Measurements from ENCODE around the gene BCL2. TPM values are rescaled to one million over a fixed set of nuclear protein-coding genes. Genes with fewer than 3 reads are reported as not detected.

BCL2 gene
- total RNA-seq, 1 experiment from 2014 or later = 1.5 TPM

DNA sequence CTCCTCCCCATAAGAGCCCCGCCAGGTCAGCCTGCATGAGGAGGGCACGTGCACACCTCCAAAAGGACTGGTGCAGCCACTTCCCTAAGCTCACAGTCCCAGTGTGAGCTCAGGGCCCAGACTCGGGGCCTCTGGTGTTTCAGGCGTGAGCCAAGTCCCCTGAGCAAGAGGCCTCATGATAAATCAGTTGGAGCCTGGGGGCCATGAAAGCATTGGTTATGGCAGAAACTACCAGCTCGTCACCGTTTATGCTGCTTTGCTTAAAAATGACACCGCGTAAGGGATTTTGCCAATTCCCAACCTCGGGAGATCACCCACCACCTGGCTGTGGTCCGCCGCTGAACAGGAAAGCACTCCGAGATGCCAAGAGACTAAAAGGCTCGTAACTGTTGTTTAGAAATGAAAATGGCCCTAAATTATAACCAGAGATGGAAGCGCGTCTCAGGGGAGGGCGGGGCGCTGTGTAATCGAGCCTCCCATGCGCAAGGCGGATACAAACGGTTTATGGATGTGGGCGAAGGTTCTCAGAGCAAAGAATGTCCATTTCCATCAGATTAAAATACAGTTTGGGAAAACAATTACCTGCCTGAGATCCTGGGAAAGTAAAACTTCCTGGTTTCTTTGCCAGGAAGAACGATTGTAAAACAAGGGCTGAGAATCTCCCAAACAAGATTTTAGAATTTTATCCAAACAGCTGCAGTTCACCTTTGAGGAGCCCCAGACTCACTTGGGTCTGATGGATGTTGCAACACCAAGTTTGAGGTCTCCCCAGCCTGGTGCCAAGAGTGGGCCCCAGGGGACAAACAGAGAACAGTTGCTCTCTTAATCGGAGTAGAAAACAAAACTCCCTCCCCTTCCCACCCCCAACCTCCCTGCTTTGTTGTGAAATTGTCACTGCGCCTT is 141.4 kb downstream of the BCL2 start:
- Histone ChIP-seq H3K9ac (ENCODE audit: low read length) (no peak overlapping the region), H3K4me1 (ENCODE audit: insufficient read depth, low read length) (no peaks in the 10 kb centered on the region), H3K27ac (ENCODE audit: low read length) (no peak overlapping the region), H4K20me1 (ENCODE audit: low read length) (no peaks in the 10 kb centered on the region), H3K9me2 (replicated peaks; ENCODE audit: low read length) (no peaks in the 10 kb centered on the region), H3K4me3 (ENCODE audit: low read length) (no peak overlapping the region), H3K79me2 (ENCODE audit: low read length) (no peaks in the 10 kb centered on the region), H3K36me3 (ENCODE audit: low read depth, low read length) (no peaks in the 10 kb centered on the region), H3F3A (ENCODE audit: low read length, unreplicated experiment) (no peaks in the 10 kb centered on the region), H3K4me2 (ENCODE audit: low read length) (no peak overlapping the region), H3K9me3 (ENCODE audit: low read length) (no peaks in the 10 kb centered on the region), H3K27me3 (ENCODE audit: low read length) (peaks cover 40% of the 10 kb centered on the region), H2AFZ (ENCODE audit: low read length) (no peak overlapping the region; the same call in 1 of the 2 replicates)
- ATAC-seq = no peak
- no peak for DNase-seq
- BruUV-seq (replicated peaks) = no TSS peak
- TF ChIP-seq EZH2phosphoT487 (IDR thresholded peaks at IDR 0.05; ENCODE audit: borderline replicate concordance, low read length) (no peak), EZH2 (IDR thresholded peaks at IDR 0.05; ENCODE audit: low read length, unreplicated experiment) (no peak)
- TF ChIP-seq, protein P1, sequence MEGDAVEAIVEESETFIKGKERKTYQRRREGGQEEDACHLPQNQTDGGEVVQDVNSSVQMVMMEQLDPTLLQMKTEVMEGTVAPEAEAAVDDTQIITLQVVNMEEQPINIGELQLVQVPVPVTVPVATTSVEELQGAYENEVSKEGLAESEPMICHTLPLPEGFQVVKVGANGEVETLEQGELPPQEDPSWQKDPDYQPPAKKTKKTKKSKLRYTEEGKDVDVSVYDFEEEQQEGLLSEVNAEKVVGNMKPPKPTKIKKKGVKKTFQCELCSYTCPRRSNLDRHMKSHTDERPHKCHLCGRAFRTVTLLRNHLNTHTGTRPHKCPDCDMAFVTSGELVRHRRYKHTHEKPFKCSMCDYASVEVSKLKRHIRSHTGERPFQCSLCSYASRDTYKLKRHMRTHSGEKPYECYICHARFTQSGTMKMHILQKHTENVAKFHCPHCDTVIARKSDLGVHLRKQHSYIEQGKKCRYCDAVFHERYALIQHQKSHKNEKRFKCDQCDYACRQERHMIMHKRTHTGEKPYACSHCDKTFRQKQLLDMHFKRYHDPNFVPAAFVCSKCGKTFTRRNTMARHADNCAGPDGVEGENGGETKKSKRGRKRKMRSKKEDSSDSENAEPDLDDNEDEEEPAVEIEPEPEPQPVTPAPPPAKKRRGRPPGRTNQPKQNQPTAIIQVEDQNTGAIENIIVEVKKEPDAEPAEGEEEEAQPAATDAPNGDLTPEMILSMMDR (conservative IDR thresholded peaks at IDR 0.05; ENCODE audit: low read depth, low read length) = no peak
- ChIA-PET CTCF (no interaction called here), POLR2A (ENCODE audit: unreplicated experiment) (no interaction called here)
- intact Hi-C loops (cut with micrococcal nuclease) = no loop called here

DNA sequence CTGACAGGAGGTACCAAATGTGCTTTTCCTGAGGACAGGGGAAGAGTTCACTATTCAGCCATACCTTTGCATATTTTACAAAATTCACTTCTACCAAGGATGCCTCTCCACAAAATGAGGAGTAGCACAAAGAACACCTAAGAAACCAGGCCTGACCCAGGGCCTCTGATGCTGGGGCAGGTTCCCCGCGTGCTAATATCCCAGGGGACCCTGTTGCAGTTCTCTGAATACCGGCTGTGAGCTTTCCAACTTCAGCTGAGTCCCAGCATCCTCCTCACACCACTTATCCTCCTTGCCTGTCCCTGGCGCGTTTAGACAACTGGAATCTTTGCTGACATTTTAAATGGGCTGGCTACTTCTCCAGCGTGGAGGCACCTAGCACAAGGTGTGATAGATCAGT is 142.3 kb downstream of the BCL2 start:
- no peak overlapping the region for H3K4me2 ChIP-seq (ENCODE audit: low read length)
- no peak overlapping the region for H3K4me3 ChIP-seq (ENCODE audit: low read length)
- H3F3A ChIP-seq (ENCODE audit: low read length, unreplicated experiment) = no peaks in the 10 kb centered on the region
- peaks cover 34% of the 10 kb centered on the region for H3K27me3 ChIP-seq (ENCODE audit: low read length)
- H3K9me3 ChIP-seq (ENCODE audit: low read length) = no peaks in the 10 kb centered on the region
- no peaks in the 10 kb centered on the region for H4K20me1 ChIP-seq (ENCODE audit: low read length)
- H3K4me1 ChIP-seq (ENCODE audit: insufficient read depth, low read length) = no peaks in the 10 kb centered on the region
- CTCF ChIA-PET = no interaction called here
- no peaks in the 10 kb centered on the region for H3K9me2 ChIP-seq (replicated peaks; ENCODE audit: low read length)
- H3K79me2 ChIP-seq (ENCODE audit: low read length) = no peaks in the 10 kb centered on the region
- no peak overlapping the region for H3K27ac ChIP-seq (ENCODE audit: low read length)
- no peaks in the 10 kb centered on the region for H3K36me3 ChIP-seq (ENCODE audit: low read depth, low read length)
- TF ChIP-seq EZH2phosphoT487 (IDR thresholded peaks at IDR 0.05; ENCODE audit: borderline replicate concordance, low read length) (no peak), EZH2 (IDR thresholded peaks at IDR 0.05; ENCODE audit: low read length, unreplicated experiment) (no peak)
- TF ChIP-seq, protein P1 (conservative IDR thresholded peaks at IDR 0.05; ENCODE audit: low read depth, low read length) = no peak
- POLR2A ChIA-PET (ENCODE audit: unreplicated experiment) = no interaction called here
- no TSS peak for BruUV-seq (replicated peaks)
- no peak for ATAC-seq
- no peak overlapping the region for H3K9ac ChIP-seq (ENCODE audit: low read length)
- no peak overlapping the region for H2AFZ ChIP-seq (ENCODE audit: low read length)
- intact Hi-C loops (cut with micrococcal nuclease) = no loop called here
- DNase-seq = no peak

DNA sequence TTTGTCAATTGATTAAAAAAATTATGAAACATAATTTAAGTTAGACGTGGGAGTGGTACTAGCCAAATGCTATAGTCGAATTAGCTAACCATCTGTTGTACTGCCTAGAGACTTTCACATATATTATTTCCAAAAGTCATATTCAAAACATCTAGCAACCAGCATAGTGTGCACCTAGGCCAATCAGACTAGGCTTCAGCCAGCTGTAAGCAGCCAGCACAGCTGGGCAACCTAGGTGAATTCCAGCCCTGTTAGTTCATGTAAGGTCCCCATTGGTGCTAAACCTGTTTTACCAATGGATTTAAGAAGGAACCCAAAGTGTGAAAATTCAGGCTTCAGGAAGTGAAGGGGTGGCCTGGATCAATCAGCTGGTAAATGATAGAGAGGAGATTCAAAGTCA is 144.3 kb downstream of the BCL2 start:
- Histone ChIP-seq H3K4me3 (ENCODE audit: low read length) (no peak overlapping the region), H3K9me2 (replicated peaks; ENCODE audit: low read length) (no peaks in the 10 kb centered on the region), H3K9me3 (ENCODE audit: low read length) (no peaks in the 10 kb centered on the region), H3K36me3 (ENCODE audit: low read depth, low read length) (no peaks in the 10 kb centered on the region), H3K27ac (ENCODE audit: low read length) (no peak overlapping the region), H3F3A (ENCODE audit: low read length, unreplicated experiment) (no peaks in the 10 kb centered on the region), H3K4me2 (ENCODE audit: low read length) (no peak overlapping the region), H4K20me1 (ENCODE audit: low read length) (no peaks in the 10 kb centered on the region), H3K79me2 (ENCODE audit: low read length) (no peaks in the 10 kb centered on the region), H2AFZ (ENCODE audit: low read length) (no peak overlapping the region), H3K9ac (ENCODE audit: low read length) (no peak overlapping the region), H3K27me3 (ENCODE audit: low read length) (peaks cover 22% of the 10 kb centered on the region; the same call in 1 of the 2 replicates), H3K4me1 (ENCODE audit: insufficient read depth, low read length) (no peaks in the 10 kb centered on the region)
- intact Hi-C loops (cut with micrococcal nuclease) = no loop called here
- TF ChIP-seq EZH2phosphoT487 (IDR thresholded peaks at IDR 0.05; ENCODE audit: borderline replicate concordance, low read length) (no peak), EZH2 (IDR thresholded peaks at IDR 0.05; ENCODE audit: low read length, unreplicated experiment) (no peak)
- TF ChIP-seq, protein P1 (conservative IDR thresholded peaks at IDR 0.05; ENCODE audit: low read depth, low read length) = no peak
- CTCF ChIA-PET = no interaction called here
- ATAC-seq = no peak
- BruUV-seq (replicated peaks) = no TSS peak
- POLR2A ChIA-PET (ENCODE audit: unreplicated experiment) = no interaction called here
- no peak for DNase-seq
